Keratinocyte (primary cell): Measurements from ENCODE around the gene LZTS2. TPM values are rescaled to one million over a fixed set of nuclear protein-coding genes. Genes with fewer than 3 reads are reported as not detected.

ENCODE experiments used
- DNase-seq: peaks from one replicate; pipeline ENCODE4 v3.0.0-alpha.2; 2011; ENCODE audit warnings: low read depth, missing footprints, low spot score
- FAIRE-seq: peaks from 2 replicates; lab custom pipeline; 2011; peaks lifted over from hg19 to GRCh38; lab: Jason Lieb, UNC
- H2AFZ ChIP-seq: 2 replicates; pipeline ENCODE4 v1.6.0; 2012; ENCODE audit warnings: low read length, control low read depth, inconsistent platforms; ENCODE audit not compliant: control insufficient read depth
- H3K27ac ChIP-seq: 2 replicates; pipeline ENCODE4 v1.5.1; 2011; ENCODE audit warnings: low read length; ENCODE audit not compliant: control insufficient read depth, insufficient read depth
- H3K27me3 ChIP-seq: 3 replicates; pipeline ENCODE4 v1.6.0; 2011; ENCODE audit warnings: low read length; ENCODE audit not compliant: control insufficient read depth, insufficient read depth; ENCODE audit errors: extremely low read depth
- H3K36me3 ChIP-seq, 2 experiments: 2 replicates in 1 of 2; 3 replicates in 1 of 2; pipeline ENCODE4 v1.5.1; 2011; ENCODE audit warnings: low read length in 2 of 2, mild to moderate bottlenecking in 1 of 2; ENCODE audit not compliant: control insufficient read depth in 2 of 2, insufficient read depth in 2 of 2; ENCODE audit errors: extremely low read depth in 1 of 2
- H3K4me1 ChIP-seq: 3 replicates; pipeline ENCODE4 v1.5.1; 2011; ENCODE audit warnings: low read length; ENCODE audit not compliant: control insufficient read depth, insufficient read depth; ENCODE audit errors: extremely low read depth
- H3K4me2 ChIP-seq: 3 replicates; pipeline ENCODE4 v1.6.0; 2011; ENCODE audit warnings: low read depth, low read length; ENCODE audit not compliant: control insufficient read depth, insufficient read depth; ENCODE audit errors: extremely low read depth
- H3K4me3 ChIP-seq, 3 experiments: fragments of 200-600 bp in 1 of 3; sonication (generic) in 1 of 3; 2 replicates in 2 of 3; 3 replicates in 1 of 3; pipeline ENCODE4 v1.5.1; 2011 to 2016; ENCODE audit warnings: low read length in 3 of 3, mild to moderate bottlenecking in 3 of 3, control low read depth in 2 of 3, inconsistent platforms in 1 of 3, low read depth in 1 of 3, mixed read lengths in 1 of 3, mixed run types in 1 of 3, moderate library complexity in 1 of 3; ENCODE audit not compliant: control insufficient read depth in 2 of 3, insufficient read depth in 2 of 3; ENCODE audit errors: extremely low read depth in 1 of 3
- H3K79me2 ChIP-seq: 2 replicates; pipeline ENCODE4 v1.6.0; 2012; ENCODE audit warnings: low read length; ENCODE audit not compliant: control insufficient read depth, insufficient read depth
- H3K9ac ChIP-seq: 3 replicates; pipeline ENCODE4 v1.6.0; 2011; ENCODE audit warnings: low read length; ENCODE audit not compliant: control insufficient read depth, insufficient read depth; ENCODE audit errors: extremely low read depth
- H3K9me1 ChIP-seq: 3 replicates; pipeline ENCODE4 v1.6.0; 2011; ENCODE audit warnings: low read length; ENCODE audit not compliant: control insufficient read depth, insufficient read depth; ENCODE audit errors: extremely low read depth
- H3K9me3 ChIP-seq: 2 replicates; pipeline ENCODE4 v1.5.1; 2012; ENCODE audit warnings: low read depth, low read length; ENCODE audit not compliant: control insufficient read depth
- H4K20me1 ChIP-seq: 3 replicates; pipeline ENCODE4 v1.6.0; 2011; ENCODE audit warnings: low read length; ENCODE audit not compliant: control insufficient read depth, insufficient read depth; ENCODE audit errors: extremely low read depth
- CTCF ChIP-seq, 3 experiments: IDR thresholded peaks in 1 of 3; conservative IDR thresholded peaks in 1 of 3; optimal IDR thresholded peaks in 1 of 3; 2 replicates in 2 of 3; 3 replicates in 1 of 3; pipeline versions ENCODE3 to v1.5.1; 2011; ENCODE audit warnings: low read length in 3 of 3, mild to moderate bottlenecking in 3 of 3, moderate library complexity in 2 of 3, control low read depth in 1 of 3, inconsistent platforms in 1 of 3; ENCODE audit not compliant: insufficient read depth in 2 of 3; ENCODE audit errors: extremely low read depth in 1 of 3
- EZH2 ChIP-seq: IDR thresholded peaks from one replicate; pipeline ENCODE4 v1.6.1; 2012; ENCODE audit warnings: inconsistent platforms, mild to moderate bottlenecking, low read length, moderate library complexity
- dilution Hi-C: fragments of 300-500 bp; cut with MboI; formaldehyde crosslinking; loops from one replicate; pipeline ENCODE4 v1.7.0; 2020; ENCODE audit warnings: low sequenced_read_pairs; ENCODE audit not compliant: extremely low pct_ligation_motif_present
- polyA plus RNA-seq, 5 experiments: library from polyadenylated mRNA; depleted of rRNA in 3 of 5; stranded (reverse) in 3 of 5; stranded (forward) in 1 of 5; unstranded in 1 of 5; fragments of >200 nt; gene quantifications; 1 replicate in 1 of 5; 2 replicates in 3 of 5; 3 replicates in 1 of 5; pipeline versions ENCODE4 v1.2.1 to v1.2.3, GENCODE V29; 2011 to 2012; ENCODE audit warnings: missing spikeins in 2 of 5, low read depth in 1 of 5, low replicate concordance in 1 of 5

The LZTS2 gene
- polyA plus RNA-seq, 1 donor (not counting 4 experiments of a cell fraction or from before 2014, with no cell fraction given), result 18.6 TPM

GRCh38 chr10:101007915-101008822 lies 8.6 kb downstream of the LZTS2 start:
- Histone ChIP-seq H3K9me3 (no peaks in the 10 kb centered on the region), H2AFZ (no peak overlapping the region), H3K36me3 (peaks cover 15 to 20% of the 10 kb centered on the region in 2 experiments), H3K9ac (no peak overlapping the region), H3K79me2 (peaks cover 2% of the 10 kb centered on the region), H3K27ac (no peak overlapping the region), H3K27me3 (no peaks in the 10 kb centered on the region), H3K4me2 (no peak overlapping the region), H3K9me1 (no peaks in the 10 kb centered on the region), H3K4me3 (no peak overlapping the region), H3K4me1 (peaks cover 18% of the 10 kb centered on the region), H4K20me1 (no peaks in the 10 kb centered on the region)
- dilution Hi-C loops, result no loop called here
- no peak for TF ChIP-seq CTCF (optimal IDR thresholded peaks at IDR 0.05 in 1 of 3, IDR thresholded peaks at IDR 0.05 in 1 of 3, conservative IDR thresholded peaks at IDR 0.05 in 1 of 3; ENCODE audit: extremely low read depth in 1 of 3, insufficient read depth in 2 of 3, low read length in 3 of 3)
- FAIRE-seq, result no peak
- no peak for DNase-seq

- dilution Hi-C loops, result no loop called here
- Histone ChIP-seq H3K4me1 (peaks cover 23% of the 10 kb centered on the region), H3K79me2 (no peaks in the 10 kb centered on the region), H3K4me3 (no peak overlapping the region), H3K27ac (no peak overlapping the region), H3K36me3 (peaks cover 15 to 17% of the 10 kb centered on the region in 2 experiments), H3K9me1 (no peaks in the 10 kb centered on the region), H3K4me2 (no peak overlapping the region), H4K20me1 (no peaks in the 10 kb centered on the region), H3K27me3 (no peaks in the 10 kb centered on the region), H2AFZ (no peak overlapping the region), H3K9me3 (no peaks in the 10 kb centered on the region), H3K9ac (no peak overlapping the region)
- FAIRE-seq, result no peak
- no peak for DNase-seq
- no peak for TF ChIP-seq EZH2
- TF ChIP-seq CTCF (optimal IDR thresholded peaks at IDR 0.05 in 1 of 3, IDR thresholded peaks at IDR 0.05 in 1 of 3, conservative IDR thresholded peaks at IDR 0.05 in 1 of 3; ENCODE audit: extremely low read depth in 1 of 3, insufficient read depth in 2 of 3, low read length in 3 of 3), result no peak
These were observed 9.3 kb downstream of the LZTS2 start for GRCh38 chr10:101008823-101009423.
